ENCODE measurements around the gene SFRP5.

The SFRP5 gene

GRCh38 chr10:97733256-97733655 is 38.5 kb downstream of the SFRP5 start:
- no peak for DNase-seq

GRCh38 chr10:97732052-97732359 is 39.8 kb downstream of the SFRP5 start:
- DNase-seq: no peak

- DNase-seq: peak; percentile 61
These were observed 40.3 kb downstream of the SFRP5 start for GRCh38 chr10:97731346-97732051.

DNA sequence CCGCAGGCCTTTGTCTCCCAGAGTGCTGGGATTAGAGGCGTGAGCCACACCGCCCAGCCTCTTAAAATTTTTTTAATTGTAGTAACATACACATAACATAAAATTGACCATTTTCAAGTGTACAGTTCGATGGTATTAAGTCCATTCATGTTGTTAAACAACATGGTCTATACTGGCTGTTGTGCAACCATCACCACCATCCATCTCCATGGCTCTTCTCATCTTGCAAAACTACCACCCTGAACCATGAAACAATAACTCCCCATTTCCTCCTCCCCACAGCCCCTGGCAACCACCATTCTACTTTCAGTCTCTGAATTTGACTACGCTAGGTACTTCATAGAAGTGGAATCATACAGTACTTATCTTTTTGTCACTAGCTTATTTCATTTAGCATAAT is 42.8 kb downstream of the SFRP5 start:
- no peak for DNase-seq

DNA sequence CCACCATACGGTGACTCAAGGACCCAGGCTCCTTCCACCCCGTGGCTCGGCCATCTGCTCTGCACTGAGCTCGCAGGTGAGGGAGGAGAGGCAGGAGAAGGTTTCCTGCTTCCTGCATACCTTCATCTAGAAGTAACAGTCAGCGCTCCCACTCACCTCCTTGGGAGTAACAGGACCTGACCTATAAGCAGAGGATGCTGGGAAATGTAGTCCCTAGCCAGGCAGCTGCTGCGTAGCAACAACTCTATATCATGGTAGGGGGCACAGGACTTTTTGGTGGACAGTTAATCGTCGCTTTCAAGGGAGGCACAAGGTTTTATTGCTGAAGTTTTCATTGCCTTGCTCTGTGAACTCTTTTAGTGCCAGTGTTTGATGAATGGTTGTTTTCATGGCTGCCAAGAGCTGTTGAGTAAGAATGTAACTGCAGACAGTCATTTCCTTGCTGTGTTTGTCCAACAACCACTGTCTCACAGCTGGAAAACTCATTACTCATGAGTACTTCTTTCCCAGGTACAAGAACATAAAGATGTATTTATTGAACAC is 45.1 kb downstream of the SFRP5 start:
- peak; percentile 58 for DNase-seq

- no peak for DNase-seq
These were observed 47.4 kb downstream of the SFRP5 start for GRCh38 chr10:97724341-97724941.

DNA sequence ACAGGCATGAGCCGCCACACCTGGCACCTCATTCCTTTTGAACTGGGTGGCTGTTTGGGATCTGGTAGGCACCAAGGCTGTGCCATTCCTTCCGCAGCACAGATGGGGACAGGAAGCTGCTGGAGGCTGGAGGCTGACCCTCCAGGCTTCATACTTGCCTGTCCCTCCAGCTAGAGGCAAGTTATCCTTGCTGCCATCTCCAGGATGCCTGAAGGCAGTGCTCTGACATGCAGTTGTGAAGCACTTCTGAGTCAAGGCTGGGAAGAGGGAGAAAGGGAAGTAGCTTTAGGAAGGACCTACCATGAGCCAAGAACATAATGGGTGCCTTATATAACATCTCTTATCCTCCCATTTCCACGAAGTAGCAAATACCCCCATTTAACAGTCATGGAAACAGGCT is 48.8 kb downstream of the SFRP5 start:
- no peak for DNase-seq

- no peak for DNase-seq
These were observed 49.7 kb downstream of the SFRP5 start for GRCh38 chr10:97721871-97722780.

GRCh38 chr10:97719602-97720001 is 52.2 kb downstream of the SFRP5 start:
- DNase-seq: no peak

- DNase-seq: no peak
These were observed 53.1 kb downstream of the SFRP5 start for GRCh38 chr10:97718659-97719142.

- DNase-seq: no peak
These were observed 53.6 kb downstream of the SFRP5 start for GRCh38 chr10:97718178-97718577.

DNA sequence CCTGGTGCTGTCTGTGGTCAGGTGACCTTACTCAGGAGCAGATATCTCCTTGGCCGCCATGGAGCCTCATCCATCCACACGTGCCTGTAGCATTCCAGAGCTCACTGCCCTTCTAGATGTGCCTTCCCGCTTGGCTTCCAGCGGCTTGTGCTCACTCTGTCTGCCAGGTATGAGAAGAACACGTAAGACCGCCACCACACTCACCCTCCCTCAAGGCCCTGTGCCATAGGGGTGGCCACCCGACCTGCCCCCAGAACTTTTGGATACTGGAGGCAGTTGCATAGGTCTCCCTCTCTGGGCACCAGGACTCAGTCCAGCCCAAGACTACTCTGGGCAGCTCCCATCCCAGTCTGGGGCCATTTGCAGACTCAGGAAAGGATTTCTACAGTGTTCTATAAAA is 54.2 kb downstream of the SFRP5 start:
- no peak for DNase-seq
